Tibial nerve (tissue), 4 donors: ENCODE results near the gene MATR3.

ENCODE experiments used
- EP300 ChIP-seq, 2 donors: sonication (generic); formaldehyde crosslinking; IDR thresholded peaks; one replicate each; pipeline ENCODE4 v1.6.1; 2017; ENCODE audit warnings: antibody characterized with exemption in 2 of 2, mild to moderate bottlenecking in 1 of 2
- POLR2A ChIP-seq, 2 donors: fragments of 450-650 bp; IDR thresholded peaks; one replicate each; pipeline ENCODE4 v1.6.1; 2017; ENCODE audit warnings: antibody characterized with exemption in 2 of 2, mild to moderate bottlenecking in 2 of 2, moderate library complexity in 2 of 2
- TF ChIP-seq, protein P1 (sequence below), 5 experiments: fragments of 200-600 bp in 3 of 5; fragments of 450-650 bp in 2 of 5; sonication (generic) in 3 of 5; IDR thresholded peaks; one replicate each; pipeline ENCODE4 v1.5.1; 2016 to 2019; ENCODE audit warnings: antibody characterized with exemption in 5 of 5, mild to moderate bottlenecking in 3 of 5, moderate library complexity in 2 of 5

- TF ChIP-seq, protein P1, sequence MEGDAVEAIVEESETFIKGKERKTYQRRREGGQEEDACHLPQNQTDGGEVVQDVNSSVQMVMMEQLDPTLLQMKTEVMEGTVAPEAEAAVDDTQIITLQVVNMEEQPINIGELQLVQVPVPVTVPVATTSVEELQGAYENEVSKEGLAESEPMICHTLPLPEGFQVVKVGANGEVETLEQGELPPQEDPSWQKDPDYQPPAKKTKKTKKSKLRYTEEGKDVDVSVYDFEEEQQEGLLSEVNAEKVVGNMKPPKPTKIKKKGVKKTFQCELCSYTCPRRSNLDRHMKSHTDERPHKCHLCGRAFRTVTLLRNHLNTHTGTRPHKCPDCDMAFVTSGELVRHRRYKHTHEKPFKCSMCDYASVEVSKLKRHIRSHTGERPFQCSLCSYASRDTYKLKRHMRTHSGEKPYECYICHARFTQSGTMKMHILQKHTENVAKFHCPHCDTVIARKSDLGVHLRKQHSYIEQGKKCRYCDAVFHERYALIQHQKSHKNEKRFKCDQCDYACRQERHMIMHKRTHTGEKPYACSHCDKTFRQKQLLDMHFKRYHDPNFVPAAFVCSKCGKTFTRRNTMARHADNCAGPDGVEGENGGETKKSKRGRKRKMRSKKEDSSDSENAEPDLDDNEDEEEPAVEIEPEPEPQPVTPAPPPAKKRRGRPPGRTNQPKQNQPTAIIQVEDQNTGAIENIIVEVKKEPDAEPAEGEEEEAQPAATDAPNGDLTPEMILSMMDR (IDR thresholded peaks at IDR 0.05): no peak
- TF ChIP-seq EP300 (IDR thresholded peaks at IDR 0.05): no peak
- no peak for TF ChIP-seq POLR2A (IDR thresholded peaks at IDR 0.05)
Measured at GRCh38 chr5:139306197-139306596, 12.7 kb downstream of the MATR3 start.
